Choroid plexus epithelial cell (primary cell): ENCODE measurements around the gene GNLY.
"Not testable (repeated sequence)": the region's sequence is repeated elsewhere in the genome, so short reads cannot be mapped to it uniquely, and the experiment has no call there.

Experiments used
- DNase-seq: peaks from one replicate; pipeline ENCODE4 v3.0.0-alpha.2; 2010; ENCODE audit warnings: low read depth
- H3K4me3 ChIP-seq: 2 replicates; pipeline ENCODE4 v1.5.1; 2011; ENCODE audit warnings: low read depth, mild to moderate bottlenecking, control low read depth, low read length, moderate library complexity
- CTCF ChIP-seq: conservative IDR thresholded peaks from 2 replicates; pipeline ENCODE4 v1.5.1; 2011; ENCODE audit warnings: low read depth, mild to moderate bottlenecking, control low read depth, inconsistent platforms, low read length, moderate library complexity

GNLY gene

DNA sequence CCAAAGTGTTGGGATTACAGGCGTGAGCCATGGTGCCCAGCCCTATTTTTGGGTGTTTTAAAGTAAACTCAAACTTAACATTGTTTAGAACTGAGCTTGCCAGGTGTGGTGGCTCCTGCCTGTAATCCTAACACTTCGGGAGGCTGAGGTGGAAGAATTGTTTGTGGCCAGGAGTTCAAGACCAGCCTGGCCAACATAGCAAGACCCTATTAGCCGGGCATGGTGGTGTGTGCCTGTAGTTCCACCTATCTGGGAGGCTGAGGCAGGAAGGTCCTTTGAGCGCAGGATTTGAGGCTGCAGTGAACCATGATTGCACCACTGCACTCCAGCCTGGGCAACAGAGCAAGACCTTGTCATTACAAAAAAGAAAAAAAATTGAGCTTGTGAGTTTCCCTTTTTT is 43.7 kb upstream of the GNLY start:
- TF ChIP-seq CTCF, result no peak
- no peak for DNase-seq
- no peak overlapping the region for H3K4me3 ChIP-seq

DNA sequence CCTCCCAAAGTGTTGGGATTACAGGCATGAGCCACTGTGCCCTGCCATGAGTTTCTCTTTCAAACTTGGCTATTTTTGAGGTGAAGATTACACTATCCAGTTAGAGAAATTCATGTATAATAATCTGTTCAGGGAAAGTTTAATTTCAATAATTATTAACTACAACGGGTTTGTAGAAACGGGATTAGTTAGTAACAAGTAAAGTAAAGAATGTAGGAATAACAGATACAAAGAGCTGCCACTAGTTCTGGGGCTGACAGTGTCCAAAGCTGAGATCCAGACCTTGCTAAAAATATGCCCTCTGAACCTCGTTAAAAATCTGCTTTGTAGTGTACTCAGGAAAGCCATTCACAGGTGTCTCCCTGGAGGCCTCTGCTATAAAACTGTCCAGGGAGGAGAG is 43.1 kb upstream of the GNLY start:
- DNase-seq, result no peak
- no peak overlapping the region for H3K4me3 ChIP-seq
- no peak for TF ChIP-seq CTCF

- no peak for DNase-seq
- H3K4me3 ChIP-seq, result no peak overlapping the region
- TF ChIP-seq CTCF, result no peak
Observed at GRCh38 chr2:85652056-85652455, 42.1 kb upstream of the GNLY start.

- no peak for DNase-seq
- no peak overlapping the region for H3K4me3 ChIP-seq
- no peak for TF ChIP-seq CTCF
Observed at GRCh38 chr2:85653996-85654395, 40.2 kb upstream of the GNLY start.

- no peak for DNase-seq
- no peak overlapping the region for H3K4me3 ChIP-seq
- no peak for TF ChIP-seq CTCF
Observed at GRCh38 chr2:85655961-85656417, 38.2 kb upstream of the GNLY start.

DNA sequence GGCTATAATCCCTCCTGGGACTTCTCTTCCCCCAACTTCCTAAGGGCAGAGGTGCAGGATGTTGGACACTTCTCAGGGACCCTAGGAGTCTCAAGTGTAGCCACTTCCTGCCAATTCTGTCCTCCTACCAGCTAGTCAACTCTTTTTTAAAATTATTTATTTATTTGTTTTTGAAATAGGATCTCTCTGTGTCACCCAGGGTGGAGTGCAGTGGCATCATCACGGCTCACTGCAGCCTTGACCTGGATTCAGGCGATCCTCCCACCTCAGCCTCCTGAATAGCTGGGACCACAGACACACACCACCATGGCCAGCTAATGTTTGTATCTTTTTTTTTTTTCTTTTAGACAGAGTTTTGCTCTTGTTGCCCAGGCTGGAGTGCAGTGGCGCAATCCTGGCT is 37.7 kb upstream of the GNLY start:
- no peak for DNase-seq
- no peak overlapping the region for H3K4me3 ChIP-seq
- TF ChIP-seq CTCF, result no peak

GRCh38 chr2:85657399-85657798 is 36.8 kb upstream of the GNLY start:
- not testable (repeated sequence) for H3K4me3 ChIP-seq, DNase-seq
